Heart left ventricle (tissue), 13 donors: ENCODE measurements around the gene ADGRG6.

Experiments used
- CTCF ChIP-seq, 12 donors: fragments of 200-600 bp; sonication (generic) in 4 of 12; IDR thresholded peaks; one replicate each; pipeline versions ENCODE4 v1.5.0 to v1.8.0; 2018 to 2022; ENCODE audit warnings: antibody characterized with exemption in 12 of 12, mild to moderate bottlenecking in 5 of 12
- POLR2A ChIP-seq, 2 donors: fragments of 450-650 bp; IDR thresholded peaks; one replicate each; pipeline ENCODE4 v1.6.1; 2017; ENCODE audit warnings: antibody characterized with exemption in 2 of 2, mild to moderate bottlenecking in 2 of 2, moderate library complexity in 2 of 2
- donor health status: ischemic (EF 13 %, LVEDD 7.1; RV severe dilation, severe dysfunction).
- donor health status: DM: no; HTN: yes; CAD: no.
- donor health status: DM: no; HTN: no; CAD: no.
- donor health status: ischemic (EF 25% LVEDD 6.9; RV normal size, moderate dysfunction).
- donor health status: ischemic (EF 25% LVEDD 5.7; RV mildly dilated, moderate dysfunction).
- donor health status: ischemic (EF 35%, LVEDD 5.7; RV mildly dilated, moderate dysfunction).
- donor health status: nonischemic (EF 11% LVEDD 7.7; RV severe dilation, severe dysfunction).
- donor health status: DM: yes; HTN: yes; CAD: no.
- donor health status: PGD.
- donor health status: ischemic (EF 29% LVEDD 5.4; RV normal size, mild dysfunction).
- donor health status: nonischemic (EF 23%, LVEDD 6.1; RV moderate dilation, normal function).

- no peak for TF ChIP-seq POLR2A (IDR thresholded peaks at IDR 0.05)
- TF ChIP-seq CTCF (IDR thresholded peaks at IDR 0.05) = no peak
Measured at GRCh38 chr6:142384519-142385254, 82.9 kb downstream of the ADGRG6 start.
